Right atrium auricular region (tissue), 2 donors: ENCODE data around the gene LSMEM2. TPM values are rescaled to one million over a fixed set of nuclear protein-coding genes. Genes with fewer than 3 reads are reported as not detected.

Experiments used
- DNase-seq: peaks from one replicate; pipeline ENCODE4 v3.0.0-alpha.2; 2019; ENCODE audit warnings: low spot score
- H3K27ac ChIP-seq, 2 donors: fragments of 200-600 bp; sonication (generic); 1 replicate in 1 of 2; 2 replicates in 1 of 2; pipeline ENCODE4 v1.5.1; 2016 to 2019
- H3K27me3 ChIP-seq, 2 donors: fragments of 200-600 bp; sonication (generic); one replicate each; pipeline versions ENCODE4 v1.5.1 to v1.6.0; 2017 to 2019
- H3K36me3 ChIP-seq: fragments of 200-600 bp; sonication (generic); one replicate; pipeline ENCODE4 v1.5.1; 2016
- H3K4me1 ChIP-seq, 2 donors: fragments of 200-600 bp; sonication (generic); one replicate each; pipeline versions ENCODE4 v1.5.1 to v1.6.0; 2017 to 2019
- H3K4me3 ChIP-seq, 2 donors: fragments of 200-600 bp; sonication (generic); 1 replicate in 1 of 2; 2 replicates in 1 of 2; pipeline ENCODE4 v1.5.1; 2017 to 2019; ENCODE audit warnings: mild to moderate bottlenecking in 1 of 2, moderate library complexity in 1 of 2
- H3K9me3 ChIP-seq, 2 donors: fragments of 200-600 bp; sonication (generic); one replicate each; pipeline ENCODE4 v1.5.1; 2019
- total RNA-seq, 2 donors: library from RNA; depleted of rRNA; stranded (reverse); fragments of >200 nt; gene quantifications; one replicate each; pipeline ENCODE4 v1.1.0, GENCODE V29; 2016
- TF ChIP-seq, protein P1 (sequence below), 2 donors: fragments of 200-600 bp; sonication (generic); IDR thresholded peaks; one replicate each; pipeline ENCODE4 v1.5.1; 2019; ENCODE audit warnings: antibody characterized with exemption in 2 of 2

The LSMEM2 gene
- total RNA-seq, 2 donors from 2014 or later: 9.0 to 10.6 TPM

DNA sequence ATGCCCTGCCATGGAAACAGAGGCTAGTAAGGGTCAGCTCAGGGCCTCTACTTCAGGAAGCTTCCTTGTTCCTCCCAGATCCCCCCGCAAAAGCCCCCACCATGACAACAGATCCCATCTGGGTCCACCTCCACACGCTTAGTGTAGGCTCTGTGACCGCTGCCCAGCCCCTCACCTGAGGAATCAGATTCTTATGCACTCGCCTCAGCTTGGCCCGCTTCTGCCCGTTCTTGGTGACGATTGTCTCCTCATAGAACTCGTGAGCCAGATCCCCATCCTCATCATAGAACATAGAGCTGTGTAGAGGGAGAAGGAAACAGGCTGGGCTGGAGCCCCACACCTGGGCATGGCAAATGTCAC, 47.3 kb downstream of the LSMEM2 start:
- no peaks in the 10 kb centered on the region for H3K9me3 ChIP-seq
- DNase-seq: no peak
- peaks cover 0 to 66% of the 10 kb centered on the region in 2 donors for H3K4me1 ChIP-seq
- H3K36me3 ChIP-seq: peaks cover 29% of the 10 kb centered on the region
- TF ChIP-seq, protein P1, sequence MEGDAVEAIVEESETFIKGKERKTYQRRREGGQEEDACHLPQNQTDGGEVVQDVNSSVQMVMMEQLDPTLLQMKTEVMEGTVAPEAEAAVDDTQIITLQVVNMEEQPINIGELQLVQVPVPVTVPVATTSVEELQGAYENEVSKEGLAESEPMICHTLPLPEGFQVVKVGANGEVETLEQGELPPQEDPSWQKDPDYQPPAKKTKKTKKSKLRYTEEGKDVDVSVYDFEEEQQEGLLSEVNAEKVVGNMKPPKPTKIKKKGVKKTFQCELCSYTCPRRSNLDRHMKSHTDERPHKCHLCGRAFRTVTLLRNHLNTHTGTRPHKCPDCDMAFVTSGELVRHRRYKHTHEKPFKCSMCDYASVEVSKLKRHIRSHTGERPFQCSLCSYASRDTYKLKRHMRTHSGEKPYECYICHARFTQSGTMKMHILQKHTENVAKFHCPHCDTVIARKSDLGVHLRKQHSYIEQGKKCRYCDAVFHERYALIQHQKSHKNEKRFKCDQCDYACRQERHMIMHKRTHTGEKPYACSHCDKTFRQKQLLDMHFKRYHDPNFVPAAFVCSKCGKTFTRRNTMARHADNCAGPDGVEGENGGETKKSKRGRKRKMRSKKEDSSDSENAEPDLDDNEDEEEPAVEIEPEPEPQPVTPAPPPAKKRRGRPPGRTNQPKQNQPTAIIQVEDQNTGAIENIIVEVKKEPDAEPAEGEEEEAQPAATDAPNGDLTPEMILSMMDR (IDR thresholded peaks at IDR 0.05): no peak
- H3K27ac ChIP-seq: peak overlapping the region in 1 of 2 donors; percentile 93
- no peaks in the 10 kb centered on the region for H3K27me3 ChIP-seq
- H3K4me3 ChIP-seq: no peak overlapping the region

DNA sequence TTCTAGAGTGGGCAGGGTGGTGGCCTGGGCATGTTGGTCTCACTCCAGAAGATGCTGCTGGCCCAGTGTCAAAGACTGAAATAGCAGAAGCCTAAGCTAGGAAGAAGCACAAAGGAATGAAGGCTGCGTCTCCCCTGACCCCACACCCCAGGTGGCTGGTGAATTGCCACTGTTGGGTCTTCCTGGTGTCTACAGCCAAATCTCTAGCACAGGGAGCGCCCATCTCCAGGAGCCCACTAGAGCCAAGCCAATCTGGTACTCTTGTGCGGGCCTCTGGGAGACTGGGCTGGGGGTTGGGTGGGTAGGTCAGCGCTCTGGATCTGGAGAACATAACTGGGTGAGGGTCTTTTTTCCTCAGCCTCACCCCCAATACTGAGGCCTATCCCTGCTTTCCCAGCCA, 48.2 kb downstream of the LSMEM2 start:
- H3K9me3 ChIP-seq: no peaks in the 10 kb centered on the region
- H3K27me3 ChIP-seq: no peaks in the 10 kb centered on the region
- DNase-seq: no peak
- H3K4me3 ChIP-seq: peak overlapping the region; percentile 92 to 100
- H3K27ac ChIP-seq: peak overlapping the region in 1 of 2 donors; percentile 91
- peaks cover 39% of the 10 kb centered on the region for H3K36me3 ChIP-seq
- H3K4me1 ChIP-seq: peaks cover 0 to 63% of the 10 kb centered on the region in 2 donors
- TF ChIP-seq, protein P1 (IDR thresholded peaks at IDR 0.05): no peak

DNA sequence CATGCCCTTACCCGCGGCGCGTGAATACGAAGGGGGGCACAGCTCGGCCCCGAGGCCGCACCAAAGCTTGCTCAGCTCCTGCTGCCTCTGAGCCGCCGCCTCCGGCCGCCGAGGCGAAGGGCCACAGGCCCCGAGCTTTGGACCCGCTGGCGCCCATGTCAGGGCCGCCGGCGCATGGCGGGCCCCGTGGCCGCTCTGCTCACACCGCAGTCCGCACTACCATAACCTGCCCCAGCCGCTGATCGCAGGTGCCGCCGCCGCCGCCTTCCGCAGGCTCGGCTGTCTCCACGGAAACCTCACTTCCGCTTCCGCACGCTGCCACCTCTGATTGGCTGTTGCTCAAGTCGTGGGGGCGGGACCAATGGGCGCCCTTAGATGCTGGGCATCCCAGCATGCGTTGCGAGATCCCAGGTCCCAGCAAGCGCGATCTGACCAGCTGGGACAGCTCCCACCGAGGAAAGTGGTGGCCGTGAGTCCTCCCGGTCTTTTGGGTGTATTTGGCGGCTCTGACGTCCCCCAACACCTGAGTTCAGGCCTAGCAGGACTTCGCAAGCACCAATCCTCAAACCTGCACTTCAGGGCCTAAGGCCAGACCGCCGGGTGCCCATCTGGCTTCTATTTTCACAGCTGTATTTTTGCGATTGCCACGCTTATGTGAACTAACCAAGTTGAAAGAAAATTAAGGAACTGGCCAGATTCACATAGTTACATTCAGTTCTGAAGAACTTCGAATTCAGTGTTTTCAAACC, 49.2 kb downstream of the LSMEM2 start, which contains the start of gene TUSC2:
TUSC2 (minus strand) TSS at position 281 of the 749 bp plus-strand sequence; CDS start at position 157, 124 bp downstream.
- Histone ChIP-seq H3K27me3 (no peaks in the 10 kb centered on the region), H3K4me1 (peaks cover 0 to 63% of the 10 kb centered on the region in 2 donors), H3K36me3 (peaks cover 47% of the 10 kb centered on the region), H3K9me3 (no peaks in the 10 kb centered on the region), H3K4me3 (peak within 1 kb of the TSS; percentile 92 to 100), H3K27ac (peak within 1 kb of the TSS; percentile 85 to 91)
- peak; percentile 98 for DNase-seq
- TF ChIP-seq, protein P1 (IDR thresholded peaks at IDR 0.05): no peak

DNA sequence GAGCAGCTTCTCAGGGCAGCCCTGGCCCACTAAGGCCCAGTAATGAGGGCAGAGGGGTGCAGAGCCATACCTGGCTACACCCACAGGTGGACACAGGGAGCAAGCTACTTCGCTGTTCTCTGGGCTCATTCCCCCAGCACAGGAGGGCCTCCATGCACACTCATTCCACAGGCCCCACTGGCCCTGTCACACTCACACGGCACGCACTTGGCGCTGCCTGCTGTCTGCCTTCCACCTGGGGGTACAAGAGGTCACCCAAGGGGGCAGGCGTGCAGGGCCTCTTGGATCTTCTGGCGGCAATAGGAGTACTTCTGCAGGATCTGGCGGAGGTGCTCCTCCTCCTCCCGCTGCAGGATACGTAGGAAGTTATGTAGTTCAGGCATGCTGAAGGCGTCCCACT, 51.4 kb downstream of the LSMEM2 start:
- Histone ChIP-seq H3K4me3 (no peak overlapping the region), H3K9me3 (no peaks in the 10 kb centered on the region), H3K36me3 (peaks cover 47% of the 10 kb centered on the region), H3K4me1 (peaks cover 0 to 62% of the 10 kb centered on the region in 2 donors), H3K27ac (no peak overlapping the region), H3K27me3 (no peaks in the 10 kb centered on the region)
- no peak for DNase-seq
- TF ChIP-seq, protein P1 (IDR thresholded peaks at IDR 0.05): no peak

DNA sequence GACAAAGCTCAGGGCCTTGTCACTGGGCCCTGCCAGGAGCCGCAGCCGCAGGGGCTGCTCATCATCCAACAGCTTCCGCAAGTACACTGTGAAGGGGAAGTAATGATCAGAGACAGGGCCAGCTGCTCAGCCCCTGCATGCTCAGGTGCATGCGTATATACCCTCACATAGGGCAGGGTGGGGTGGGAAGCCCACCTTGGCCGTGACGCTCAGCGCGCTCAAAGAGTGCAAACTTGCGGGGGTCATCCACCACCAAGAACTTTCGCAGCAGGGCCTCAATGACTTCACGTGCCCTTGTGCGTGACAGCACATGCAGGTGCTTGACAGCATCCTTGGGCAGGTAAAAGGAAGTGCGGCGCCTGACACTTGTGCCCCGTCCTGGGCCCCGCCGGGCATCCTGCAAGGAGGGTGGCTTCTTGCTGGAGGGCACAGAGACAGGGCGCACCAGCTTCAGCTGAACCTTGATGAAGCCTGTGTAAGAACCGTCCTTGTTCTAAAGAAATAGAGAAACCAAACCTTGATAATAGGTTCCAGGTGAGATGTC, 52.5 kb downstream of the LSMEM2 start:
- TF ChIP-seq, protein P1 (IDR thresholded peaks at IDR 0.05): no peak
- Histone ChIP-seq H3K4me1 (peaks cover 0 to 70% of the 10 kb centered on the region in 2 donors), H3K27ac (peak overlapping the region in 1 of 2 donors; percentile 3), H3K27me3 (no peaks in the 10 kb centered on the region), H3K4me3 (no peak overlapping the region), H3K9me3 (no peaks in the 10 kb centered on the region), H3K36me3 (peaks cover 39% of the 10 kb centered on the region)
- no peak for DNase-seq
